ENCODE data around the gene NTN3.

The NTN3 gene

GRCh38 chr16:2484898-2485508 is 13.9 kb downstream of the NTN3 start:
- H3K4me1 ChIP-seq (ENCODE audit: control insufficient read depth, low read length), result peaks cover 14% of the 10 kb centered on the region
- no peaks in the 10 kb centered on the region for H3K9me2 ChIP-seq (replicated peaks; ENCODE audit: control insufficient read depth, low read length)
- no peak overlapping the region for H3K27ac ChIP-seq (ENCODE audit: low read depth, low read length)
- H3K4me2 ChIP-seq (ENCODE audit: low read length), result no peak overlapping the region
- no peaks in the 10 kb centered on the region for H3F3A ChIP-seq (ENCODE audit: control insufficient read depth, insufficient read depth)
- H3K36me3 ChIP-seq (ENCODE audit: control insufficient read depth, low read length), result peaks cover 13% of the 10 kb centered on the region
- no peak for TF ChIP-seq EZH2phosphoT487 (IDR thresholded peaks at IDR 0.05; ENCODE audit: borderline replicate concordance, low read length)
- TF ChIP-seq CTCF (IDR thresholded peaks at IDR 0.05; ENCODE audit: low read depth, low read length, poor library complexity, severe bottlenecking), result no peak
- no peaks in the 10 kb centered on the region for H3K27me3 ChIP-seq (ENCODE audit: control insufficient read depth, low read length)
- H3K4me3 ChIP-seq (ENCODE audit: low read length), result no peak overlapping the region
- H4K20me1 ChIP-seq (ENCODE audit: control insufficient read depth, insufficient read depth, low read depth, low read length), result 0 out of 2 replicates have a peak, but pooled peaks cover 6% of the 10 kb centered on the region
- peaks cover 58% of the 10 kb centered on the region for H3K79me2 ChIP-seq (ENCODE audit: control insufficient read depth, low read length)
- H3K9me3 ChIP-seq (ENCODE audit: control insufficient read depth, insufficient read depth, low read length), result no peaks in the 10 kb centered on the region

- H3K79me2 ChIP-seq (ENCODE audit: control insufficient read depth, low read length), result peaks cover 56% of the 10 kb centered on the region
- TF ChIP-seq CTCF (IDR thresholded peaks at IDR 0.05; ENCODE audit: low read depth, low read length, poor library complexity, severe bottlenecking) (no peak), EZH2phosphoT487 (IDR thresholded peaks at IDR 0.05; ENCODE audit: borderline replicate concordance, low read length) (no peak)
Measured at GRCh38 chr16:2485811-2486507, 14.9 kb downstream of the NTN3 start.

GRCh38 chr16:2486645-2487516 is 15.8 kb downstream of the NTN3 start:
- TF ChIP-seq EZH2phosphoT487 (IDR thresholded peaks at IDR 0.05; ENCODE audit: borderline replicate concordance, low read length) (no peak), CTCF (IDR thresholded peaks at IDR 0.05; ENCODE audit: low read depth, low read length, poor library complexity, severe bottlenecking) (peak; percentile 19)

More at GRCh38 chr16:2485811-2486507, 14.9 kb downstream of the NTN3 start:
- H3K27me3 ChIP-seq (ENCODE audit: control insufficient read depth, low read length), result no peaks in the 10 kb centered on the region
- no peak overlapping the region for H3K27ac ChIP-seq (ENCODE audit: low read depth, low read length)
- peaks cover 14% of the 10 kb centered on the region for H3K4me1 ChIP-seq (ENCODE audit: control insufficient read depth, low read length)
- no peak overlapping the region for H3K4me2 ChIP-seq (ENCODE audit: low read length)
- H3K4me3 ChIP-seq (ENCODE audit: low read length), result no peak overlapping the region
- H3K36me3 ChIP-seq (ENCODE audit: control insufficient read depth, low read length), result peaks cover 13% of the 10 kb centered on the region
- no peaks in the 10 kb centered on the region for H3K9me3 ChIP-seq (ENCODE audit: control insufficient read depth, insufficient read depth, low read length)
- H3K9me2 ChIP-seq (replicated peaks; ENCODE audit: control insufficient read depth, low read length), result no peaks in the 10 kb centered on the region
- no peaks in the 10 kb centered on the region for H3F3A ChIP-seq (ENCODE audit: control insufficient read depth, insufficient read depth)
- H4K20me1 ChIP-seq (ENCODE audit: control insufficient read depth, insufficient read depth, low read depth, low read length), result 0 out of 2 replicates have a peak, but pooled peaks cover 6% of the 10 kb centered on the region

More at GRCh38 chr16:2486645-2487516, 15.8 kb downstream of the NTN3 start:
- Histone ChIP-seq H3K36me3 (ENCODE audit: control insufficient read depth, low read length) (peaks cover 13% of the 10 kb centered on the region), H3K27ac (ENCODE audit: low read depth, low read length) (no peak overlapping the region), H4K20me1 (ENCODE audit: control insufficient read depth, insufficient read depth, low read depth, low read length) (0 out of 2 replicates have a peak, but pooled peaks cover 6% of the 10 kb centered on the region), H3K4me3 (ENCODE audit: low read length) (no peak overlapping the region; the same call in 1 of the 2 replicates), H3K9me2 (replicated peaks; ENCODE audit: control insufficient read depth, low read length) (no peaks in the 10 kb centered on the region), H3K27me3 (ENCODE audit: control insufficient read depth, low read length) (no peaks in the 10 kb centered on the region), H3K4me1 (ENCODE audit: control insufficient read depth, low read length) (peaks cover 14% of the 10 kb centered on the region), H3K4me2 (ENCODE audit: low read length) (peak overlapping the region; percentile 40), H3K9me3 (ENCODE audit: control insufficient read depth, insufficient read depth, low read length) (no peaks in the 10 kb centered on the region), H3F3A (ENCODE audit: control insufficient read depth, insufficient read depth) (no peaks in the 10 kb centered on the region), H3K79me2 (ENCODE audit: control insufficient read depth, low read length) (peaks cover 51% of the 10 kb centered on the region)
